Hair follicle dermal papilla cell (primary cell): Measurements from ENCODE around the gene CLIC6. TPM values are rescaled to one million over a fixed set of nuclear protein-coding genes. Genes with fewer than 3 reads are reported as not detected.

Experiments used
- total RNA-seq: library from RNA; depleted of rRNA; stranded (reverse); fragments of >200 nt; gene quantifications from 2 replicates; pipeline ENCODE4 v1.2.3, GENCODE V29; 2012

CLIC6 gene
- 0.12 TPM in 1 of 2 replicates, not detected in the other for total RNA-seq

DNA sequence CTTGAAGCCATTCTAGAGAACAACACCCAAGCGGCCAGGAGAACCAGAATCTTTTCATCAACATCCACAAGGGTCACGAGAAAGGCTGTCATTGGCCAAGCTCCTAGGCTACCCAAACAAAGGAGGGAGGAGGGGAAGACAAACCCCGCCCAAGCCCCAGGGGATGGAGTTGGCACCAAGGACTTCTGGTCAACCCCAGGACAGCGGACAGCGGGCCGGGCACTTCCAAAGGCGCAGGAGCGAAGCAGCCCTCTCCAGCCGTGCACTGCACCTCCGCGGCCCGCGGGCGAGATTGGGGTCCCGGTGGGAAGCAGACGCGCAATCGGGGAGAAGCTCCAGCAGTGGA lies at the start of gene CLIC6:
Gene CLIC6 (plus strand): TSS at position 192 of the 346 bp plus-strand sequence. CDS start 395 bp downstream, outside the sequence.

Other genes with a start within 250 kb of the CLIC6 start
- not detected in 2 replicates for gene SMIM34, start 245.0 kb upstream of the CLIC6 start, total RNA-seq
- 0.12 and 0.81 TPM in 2 replicates for gene KCNE1, start 156.8 kb upstream of the CLIC6 start, total RNA-seq
- gene RCAN1, start 53.9 kb upstream of the CLIC6 start, total RNA-seq = 44.3 and 67.5 TPM in 2 replicates